Measurements from ENCODE around the gene ARID3C. TPM values are rescaled to one million over a fixed set of nuclear protein-coding genes. Genes with fewer than 3 reads are reported as not detected.

Gene ARID3C
- polyA plus RNA-seq, 1 of the 3 experiments (the other 2 are of a cell fraction), result 0.08 TPM

DNA sequence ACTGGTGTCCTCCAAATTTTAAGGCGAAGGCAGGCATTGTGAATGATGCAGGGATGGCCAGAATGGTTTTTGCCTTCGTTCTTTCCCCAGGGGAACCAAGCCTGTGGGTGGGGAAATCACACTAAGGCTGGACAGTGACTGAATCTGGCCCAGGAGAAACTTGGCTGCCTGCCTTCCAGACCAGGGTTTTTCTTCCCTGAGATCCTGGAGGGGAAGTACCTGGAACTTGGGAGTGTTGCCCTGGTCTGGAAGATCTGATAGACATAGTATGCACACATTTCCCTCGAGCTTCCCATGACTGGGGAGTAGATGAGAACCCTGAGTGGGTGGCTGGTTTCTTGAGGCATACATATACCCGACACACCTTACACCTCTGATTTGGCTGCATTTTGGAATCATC is 22.5 kb upstream of the ARID3C start:
- no peak overlapping the region for H3K9ac ChIP-seq
- H3K27me3 ChIP-seq (ENCODE audit: insufficient read depth), result no peaks in the 10 kb centered on the region
- ChIA-PET POLR2A (interaction anchor here (1.3 kb wide), 1 partner anchor 14 kb away, joined by 12 read pairs; the partner anchor contains the start of gene SIGMAR1), CTCF (interaction anchor here (4.2 to 14.1 kb wide), 2 partner anchors 13 to 14 kb away, joined by 20 to 152 read pairs; partner anchors contain the start of gene SIGMAR1)
- no peak overlapping the region for H3K4me3 ChIP-seq (ENCODE audit: low read depth in 2 of 2, low read length in 1 of 2)
- no peaks in the 10 kb centered on the region for H3K9me3 ChIP-seq
- peaks cover 3% of the 10 kb centered on the region for H3F3A ChIP-seq (replicated peaks; ENCODE audit: insufficient read depth)
- H3K4me1 ChIP-seq (ENCODE audit: control insufficient read depth in 1 of 2, insufficient read depth in 2 of 2, low read depth in 1 of 2, low read length in 1 of 2), result peaks cover 23 to 85% of the 10 kb centered on the region in 2 experiments
- H3K36me3 ChIP-seq (replicated peaks in 1 of 2; ENCODE audit: control insufficient read depth in 1 of 2, insufficient read depth in 2 of 2, low read length in 1 of 2), result peaks cover 13 to 19% of the 10 kb centered on the region in 2 experiments
- H3K79me2 ChIP-seq (ENCODE audit: insufficient read depth), result peaks cover 14% of the 10 kb centered on the region; the same call in 1 of the 2 replicates
- no peaks in the 10 kb centered on the region for H3K9me2 ChIP-seq
- H3K4me2 ChIP-seq, result no peak overlapping the region; the same call in 1 of the 2 replicates
- H3K27ac ChIP-seq (ENCODE audit: low read depth in 2 of 2, low read length in 1 of 2), result peak overlapping the region in 1 of 2 experiments; percentile 96; a peak in 2 of 4 replicates
- no peak for DNase-seq
- WGBS (ENCODE audit: low lambda C conversion rate), result 53% methylated on average over 4 of the region's 4 CpGs
- no peaks in the 10 kb centered on the region for H4K20me1 ChIP-seq (ENCODE audit: insufficient read depth)
- no peak overlapping the region for H2AFZ ChIP-seq (ENCODE audit: low read depth)
- no peak for TF ChIP-seq JUND (IDR thresholded peaks at IDR 0.05)
- TF ChIP-seq SIN3A (IDR thresholded peaks at IDR 0.05; ENCODE audit: borderline replicate concordance, low read depth, low read length), result no peak
- TF ChIP-seq FOSL2 (IDR thresholded peaks at IDR 0.05; ENCODE audit: borderline replicate concordance, low read depth), result no peak
- TF ChIP-seq, protein P1, sequence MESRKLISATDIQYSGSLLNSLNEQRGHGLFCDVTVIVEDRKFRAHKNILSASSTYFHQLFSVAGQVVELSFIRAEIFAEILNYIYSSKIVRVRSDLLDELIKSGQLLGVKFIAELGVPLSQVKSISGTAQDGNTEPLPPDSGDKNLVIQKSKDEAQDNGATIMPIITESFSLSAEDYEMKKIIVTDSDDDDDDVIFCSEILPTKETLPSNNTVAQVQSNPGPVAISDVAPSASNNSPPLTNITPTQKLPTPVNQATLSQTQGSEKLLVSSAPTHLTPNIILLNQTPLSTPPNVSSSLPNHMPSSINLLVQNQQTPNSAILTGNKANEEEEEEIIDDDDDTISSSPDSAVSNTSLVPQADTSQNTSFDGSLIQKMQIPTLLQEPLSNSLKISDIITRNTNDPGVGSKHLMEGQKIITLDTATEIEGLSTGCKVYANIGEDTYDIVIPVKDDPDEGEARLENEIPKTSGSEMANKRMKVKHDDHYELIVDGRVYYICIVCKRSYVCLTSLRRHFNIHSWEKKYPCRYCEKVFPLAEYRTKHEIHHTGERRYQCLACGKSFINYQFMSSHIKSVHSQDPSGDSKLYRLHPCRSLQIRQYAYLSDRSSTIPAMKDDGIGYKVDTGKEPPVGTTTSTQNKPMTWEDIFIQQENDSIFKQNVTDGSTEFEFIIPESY (IDR thresholded peaks at IDR 0.05; ENCODE audit: borderline replicate concordance, low read depth), result no peak
- TF ChIP-seq YY1 (IDR thresholded peaks at IDR 0.05; ENCODE audit: low read depth), result no peak
- TF ChIP-seq, protein P2, sequence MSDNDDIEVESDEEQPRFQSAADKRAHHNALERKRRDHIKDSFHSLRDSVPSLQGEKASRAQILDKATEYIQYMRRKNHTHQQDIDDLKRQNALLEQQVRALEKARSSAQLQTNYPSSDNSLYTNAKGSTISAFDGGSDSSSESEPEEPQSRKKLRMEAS (IDR thresholded peaks at IDR 0.05; ENCODE audit: low read depth), result no peak
- no peak for TF ChIP-seq MEF2A (IDR thresholded peaks at IDR 0.05; ENCODE audit: borderline replicate concordance, low read depth)
- TF ChIP-seq, protein P3, sequence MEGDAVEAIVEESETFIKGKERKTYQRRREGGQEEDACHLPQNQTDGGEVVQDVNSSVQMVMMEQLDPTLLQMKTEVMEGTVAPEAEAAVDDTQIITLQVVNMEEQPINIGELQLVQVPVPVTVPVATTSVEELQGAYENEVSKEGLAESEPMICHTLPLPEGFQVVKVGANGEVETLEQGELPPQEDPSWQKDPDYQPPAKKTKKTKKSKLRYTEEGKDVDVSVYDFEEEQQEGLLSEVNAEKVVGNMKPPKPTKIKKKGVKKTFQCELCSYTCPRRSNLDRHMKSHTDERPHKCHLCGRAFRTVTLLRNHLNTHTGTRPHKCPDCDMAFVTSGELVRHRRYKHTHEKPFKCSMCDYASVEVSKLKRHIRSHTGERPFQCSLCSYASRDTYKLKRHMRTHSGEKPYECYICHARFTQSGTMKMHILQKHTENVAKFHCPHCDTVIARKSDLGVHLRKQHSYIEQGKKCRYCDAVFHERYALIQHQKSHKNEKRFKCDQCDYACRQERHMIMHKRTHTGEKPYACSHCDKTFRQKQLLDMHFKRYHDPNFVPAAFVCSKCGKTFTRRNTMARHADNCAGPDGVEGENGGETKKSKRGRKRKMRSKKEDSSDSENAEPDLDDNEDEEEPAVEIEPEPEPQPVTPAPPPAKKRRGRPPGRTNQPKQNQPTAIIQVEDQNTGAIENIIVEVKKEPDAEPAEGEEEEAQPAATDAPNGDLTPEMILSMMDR (IDR thresholded peaks at IDR 0.05), result no peak
- TF ChIP-seq SMC3 (IDR thresholded peaks at IDR 0.05; ENCODE audit: low read depth, low read length), result no peak
- TF ChIP-seq EZH2phosphoT487 (IDR thresholded peaks at IDR 0.05; ENCODE audit: borderline replicate concordance, low read depth), result no peak
- no peak for TF ChIP-seq CHD2 (IDR thresholded peaks at IDR 0.05; ENCODE audit: low read length, partially characterized antibody)
- TF ChIP-seq GATA2 (CRISPR knock-in tag; IDR thresholded peaks at IDR 0.05), result no peak
- TF ChIP-seq EP300 (IDR thresholded peaks at IDR 0.05; ENCODE audit: borderline replicate concordance in 1 of 2, low read depth in 1 of 2, low read length in 1 of 2), result no peak
- TF ChIP-seq, protein P4, sequence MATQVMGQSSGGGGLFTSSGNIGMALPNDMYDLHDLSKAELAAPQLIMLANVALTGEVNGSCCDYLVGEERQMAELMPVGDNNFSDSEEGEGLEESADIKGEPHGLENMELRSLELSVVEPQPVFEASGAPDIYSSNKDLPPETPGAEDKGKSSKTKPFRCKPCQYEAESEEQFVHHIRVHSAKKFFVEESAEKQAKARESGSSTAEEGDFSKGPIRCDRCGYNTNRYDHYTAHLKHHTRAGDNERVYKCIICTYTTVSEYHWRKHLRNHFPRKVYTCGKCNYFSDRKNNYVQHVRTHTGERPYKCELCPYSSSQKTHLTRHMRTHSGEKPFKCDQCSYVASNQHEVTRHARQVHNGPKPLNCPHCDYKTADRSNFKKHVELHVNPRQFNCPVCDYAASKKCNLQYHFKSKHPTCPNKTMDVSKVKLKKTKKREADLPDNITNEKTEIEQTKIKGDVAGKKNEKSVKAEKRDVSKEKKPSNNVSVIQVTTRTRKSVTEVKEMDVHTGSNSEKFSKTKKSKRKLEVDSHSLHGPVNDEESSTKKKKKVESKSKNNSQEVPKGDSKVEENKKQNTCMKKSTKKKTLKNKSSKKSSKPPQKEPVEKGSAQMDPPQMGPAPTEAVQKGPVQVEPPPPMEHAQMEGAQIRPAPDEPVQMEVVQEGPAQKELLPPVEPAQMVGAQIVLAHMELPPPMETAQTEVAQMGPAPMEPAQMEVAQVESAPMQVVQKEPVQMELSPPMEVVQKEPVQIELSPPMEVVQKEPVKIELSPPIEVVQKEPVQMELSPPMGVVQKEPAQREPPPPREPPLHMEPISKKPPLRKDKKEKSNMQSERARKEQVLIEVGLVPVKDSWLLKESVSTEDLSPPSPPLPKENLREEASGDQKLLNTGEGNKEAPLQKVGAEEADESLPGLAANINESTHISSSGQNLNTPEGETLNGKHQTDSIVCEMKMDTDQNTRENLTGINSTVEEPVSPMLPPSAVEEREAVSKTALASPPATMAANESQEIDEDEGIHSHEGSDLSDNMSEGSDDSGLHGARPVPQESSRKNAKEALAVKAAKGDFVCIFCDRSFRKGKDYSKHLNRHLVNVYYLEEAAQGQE (IDR thresholded peaks at IDR 0.05; ENCODE audit: low read depth, low read length), result no peak
- TF ChIP-seq NFIC (IDR thresholded peaks at IDR 0.05; ENCODE audit: borderline replicate concordance), result no peak
- no peak for TF ChIP-seq GABPA (IDR thresholded peaks at IDR 0.05; ENCODE audit: low read depth)
- TF ChIP-seq TCF12 (IDR thresholded peaks at IDR 0.05), result no peak
